Activated B cell treated with CpG ODN at 0.5 μM for 24 hours (primary cell): Measurements from ENCODE around the gene GJA4. TPM values are rescaled to one million over a fixed set of nuclear protein-coding genes. Genes with fewer than 3 reads are reported as not detected.

Source experiments
- ATAC-seq: fragments of 200-7000 bp; cut with Tn5 transposase; one replicate; pipeline ENCODE4 v1.10.0; 2021; ENCODE audit warnings: low read depth, mild to moderate bottlenecking, moderate library complexity
- CTCF ChIA-PET: fragments of 350-600 bp; sonication (Branson Sonifier 250); formaldehyde crosslinking; loops from one replicate; lab custom pipeline; 2021; ENCODE audit warnings: antibody characterized with exemption; lab: Charles Lee
- POLR2A ChIA-PET: fragments of 350-600 bp; sonication (Branson Sonifier 250); formaldehyde crosslinking; loops from one replicate; lab custom pipeline; 2021; ENCODE audit warnings: antibody characterized with exemption; lab: Charles Lee
- DNase-seq: peaks from one replicate; pipeline ENCODE4 v3.0.0; 2022
- H3K27ac Mint-ChIP-seq: one replicate; pipeline ENCODE4 v1.8.0; 2020; ENCODE audit warnings: mixed read lengths
- H3K27me3 Mint-ChIP-seq: one replicate; pipeline ENCODE4 v1.8.0; 2021; ENCODE audit warnings: mixed read lengths
- H3K36me3 Mint-ChIP-seq: one replicate; pipeline ENCODE4 v1.8.0; 2021; ENCODE audit warnings: low read depth, mixed read lengths
- H3K4me1 Mint-ChIP-seq: one replicate; pipeline ENCODE4 v1.8.0; 2021; ENCODE audit warnings: mixed read lengths
- H3K4me3 Mint-ChIP-seq: one replicate; pipeline ENCODE4 v1.8.0; 2020; ENCODE audit warnings: mild to moderate bottlenecking, mixed read lengths
- H3K9me3 Mint-ChIP-seq: one replicate; pipeline ENCODE4 v1.8.0; 2020; ENCODE audit warnings: mixed read lengths
- CTCF ChIP-seq: fragments of 200-600 bp; IDR thresholded peaks from one replicate; pipeline ENCODE4 v1.8.0; 2022; ENCODE audit warnings: antibody characterized with exemption, mild to moderate bottlenecking
- intact Hi-C: fragments of 100-400 bp; cut with micrococcal nuclease; formaldehyde crosslinking; loops from one replicate; pipeline ENCODE4 v1.15.1; 2024
- total RNA-seq: library from RNA; stranded (reverse); gene quantifications from 2 replicates; pipeline ENCODE4 v1.2.3, GENCODE V29; 2022

Gene GJA4
- total RNA-seq, 1 donor from 2014 or later: not detected

- no peak for ATAC-seq
- intact Hi-C loops: no loop called here
- Mint-ChIP-seq H3K27ac (no peak overlapping the region), H3K27me3 (peaks cover 8% of the 10 kb centered on the region), H3K9me3 (no peaks in the 10 kb centered on the region), H3K4me1 (no peaks in the 10 kb centered on the region), H3K36me3 (no peaks in the 10 kb centered on the region), H3K4me3 (no peak overlapping the region)
- no peak for DNase-seq
- ChIA-PET CTCF (no interaction called here), POLR2A (no interaction called here)
- no peak for TF ChIP-seq CTCF
Observed at GRCh38 chr1:34761176-34761761, 31.5 kb upstream of the GJA4 start.

- no peak for DNase-seq
- Mint-ChIP-seq H3K27ac (no peak overlapping the region), H3K27me3 (peaks cover 8% of the 10 kb centered on the region), H3K4me1 (no peaks in the 10 kb centered on the region), H3K4me3 (no peak overlapping the region), H3K36me3 (no peaks in the 10 kb centered on the region), H3K9me3 (no peaks in the 10 kb centered on the region)
- TF ChIP-seq CTCF: no peak
- CTCF ChIA-PET: no interaction called here
- POLR2A ChIA-PET: no interaction called here
- ATAC-seq: no peak
- intact Hi-C loops: no loop called here
Observed at GRCh38 chr1:34761776-34762307, 31.0 kb upstream of the GJA4 start.

- Mint-ChIP-seq H3K36me3 (no peaks in the 10 kb centered on the region), H3K4me1 (no peaks in the 10 kb centered on the region), H3K4me3 (no peak overlapping the region), H3K27ac (no peak overlapping the region), H3K9me3 (no peaks in the 10 kb centered on the region), H3K27me3 (peaks cover 7% of the 10 kb centered on the region)
- ChIA-PET CTCF (no interaction called here), POLR2A (no interaction called here)
- ATAC-seq (no peak), DNase-seq (no peak)
- TF ChIP-seq CTCF: no peak
- intact Hi-C loops: no loop called here
Observed at GRCh38 chr1:34762474-34763141, 30.2 kb upstream of the GJA4 start.

- Mint-ChIP-seq H3K27ac (no peak overlapping the region), H3K27me3 (peaks cover 3% of the 10 kb centered on the region), H3K9me3 (no peaks in the 10 kb centered on the region), H3K4me1 (no peaks in the 10 kb centered on the region), H3K4me3 (no peak overlapping the region), H3K36me3 (no peaks in the 10 kb centered on the region)
- POLR2A ChIA-PET: no interaction called here
- no peak for DNase-seq
- ATAC-seq: no peak
- CTCF ChIA-PET: no interaction called here
- no peak for TF ChIP-seq CTCF
- intact Hi-C loops: no loop called here
Observed at GRCh38 chr1:34763142-34763781, 29.5 kb upstream of the GJA4 start.

GRCh38 chr1:34768856-34769255 lies 23.9 kb upstream of the GJA4 start:
- H3K4me1 Mint-ChIP-seq: no peaks in the 10 kb centered on the region
- ATAC-seq (no peak), DNase-seq (no peak)
- no peak overlapping the region for H3K4me3 Mint-ChIP-seq
- H3K9me3 Mint-ChIP-seq: no peaks in the 10 kb centered on the region
- CTCF ChIA-PET: no interaction called here
- no peak overlapping the region for H3K27ac Mint-ChIP-seq
- POLR2A ChIA-PET: no interaction called here
- H3K36me3 Mint-ChIP-seq: no peaks in the 10 kb centered on the region
- peaks cover 2% of the 10 kb centered on the region for H3K27me3 Mint-ChIP-seq
- intact Hi-C loops: no loop called here
- TF ChIP-seq CTCF: no peak
